Activated naive CD4-positive, alpha-beta T cell treated with anti-CD3 and anti-CD28 coated beads, Interleukin-2, amount 50 U/mL, for 72 hours (primary cell): ENCODE results near the gene ZNF230. TPM values are rescaled to one million over a fixed set of nuclear protein-coding genes. Genes with fewer than 3 reads are reported as not detected.

ENCODE experiments used
- ATAC-seq, 2 donors: fragments of 150-1000 bp; cut with Tn5 transposase; 2 replicates each; pipeline ENCODE4 v1.10.0; 2021; ENCODE audit warnings: mild to moderate bottlenecking in 2 of 2, moderate library complexity in 2 of 2
- DNase-seq, 2 donors: peaks; one replicate each; pipeline ENCODE4 v3.0.0; 2021 to 2022; ENCODE audit warnings: low spot score in 2 of 2
- H3K27ac Mint-ChIP-seq, 2 donors: one replicate each; pipeline ENCODE4 v1.8.0; 2022; ENCODE audit warnings: mild to moderate bottlenecking in 2 of 2, mixed read lengths in 2 of 2
- H3K36me3 Mint-ChIP-seq, 2 donors: one replicate each; pipeline ENCODE4 v1.8.0; 2022; ENCODE audit warnings: mixed read lengths in 2 of 2
- H3K9me3 Mint-ChIP-seq, 2 donors: one replicate each; pipeline ENCODE4 v1.8.0; 2022; ENCODE audit warnings: mixed read lengths in 2 of 2
- total RNA-seq, 2 donors: library from RNA; stranded (reverse); gene quantifications; one replicate each; pipeline ENCODE4 v1.2.3, GENCODE V29; 2022

Gene ZNF230
- total RNA-seq, 2 donors from 2014 or later, result 3.6 to 5.1 TPM

GRCh38 chr19:44021221-44021620 lies 18.5 kb downstream of the ZNF230 start:
- no peak for ATAC-seq
- no peak for DNase-seq
- H3K27ac Mint-ChIP-seq, result no peak overlapping the region
- peaks cover 27 to 28% of the 10 kb centered on the region in 2 donors for H3K9me3 Mint-ChIP-seq
- peaks cover 26 to 55% of the 10 kb centered on the region in 2 donors for H3K36me3 Mint-ChIP-seq

DNA sequence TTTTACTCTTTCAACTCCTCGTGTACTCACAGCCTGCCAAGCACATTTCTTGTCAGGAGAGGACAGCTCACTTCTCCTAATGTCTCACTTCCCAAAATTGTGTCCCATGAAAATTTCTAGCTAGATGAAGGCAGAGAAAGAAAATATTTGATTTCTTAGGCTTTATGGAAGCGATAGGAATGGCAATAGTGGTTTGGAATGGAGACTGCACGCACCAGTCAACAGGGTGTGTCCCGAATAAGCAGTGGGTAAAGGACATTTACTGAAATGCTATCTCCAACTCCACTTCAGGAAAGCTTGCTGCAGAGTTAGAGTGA lies 22.1 kb downstream of the ZNF230 start:
- DNase-seq (no peak), ATAC-seq (no peak)
- Mint-ChIP-seq H3K27ac (peak overlapping the region in 1 of 2 donors; percentile 86), H3K9me3 (peaks cover 21 to 25% of the 10 kb centered on the region in 2 donors), H3K36me3 (peaks cover 54 to 58% of the 10 kb centered on the region in 2 donors)

- Mint-ChIP-seq H3K36me3 (peaks cover 59% of the 10 kb centered on the region in 2 donors), H3K9me3 (peaks cover 18 to 26% of the 10 kb centered on the region in 2 donors), H3K27ac (peak within 1 kb of the TSS; percentile 86)
- ATAC-seq (peak; percentile 100), DNase-seq (peak; percentile 69 to 76)
Measured at GRCh38 chr19:44025217-44025936, 22.6 kb downstream of the ZNF230 start, which contains the start of gene ZNF222. ZNF222 (plus strand) TSS chr19:44025379; CDS start chr19:44025437, 58 bp downstream.

DNA sequence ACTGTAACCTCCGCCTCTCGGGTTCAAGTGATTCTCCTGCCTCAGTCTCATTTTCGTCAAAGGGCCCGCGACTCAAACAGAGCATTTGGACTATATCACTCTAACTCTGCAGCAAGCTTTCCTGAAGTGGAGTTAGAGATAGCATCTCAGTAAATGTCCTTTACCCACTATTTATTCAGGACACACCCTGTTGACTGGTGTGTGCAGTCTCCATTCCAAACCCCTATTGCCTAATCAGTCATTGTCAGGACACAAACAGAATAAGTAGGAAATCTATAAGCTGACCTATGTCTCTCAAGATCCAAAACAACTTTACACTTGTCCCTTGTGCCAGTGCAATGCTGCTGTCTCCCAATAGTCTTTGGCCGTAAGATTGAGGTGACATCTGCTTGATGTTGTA lies 23.9 kb downstream of the ZNF230 start:
- H3K36me3 Mint-ChIP-seq, result peaks cover 63 to 71% of the 10 kb centered on the region in 2 donors
- ATAC-seq, result no peak
- DNase-seq, result no peak
- H3K9me3 Mint-ChIP-seq, result peaks cover 22 to 27% of the 10 kb centered on the region in 2 donors
- H3K27ac Mint-ChIP-seq, result no peak overlapping the region

- Mint-ChIP-seq H3K27ac (no peak overlapping the region), H3K36me3 (peaks cover 87 to 89% of the 10 kb centered on the region in 2 donors), H3K9me3 (peaks cover 65 to 66% of the 10 kb centered on the region in 2 donors)
- ATAC-seq (no peak), DNase-seq (no peak)
Measured at GRCh38 chr19:44032001-44032610, 29.3 kb downstream of the ZNF230 start.

GRCh38 chr19:44042147-44042546 lies 39.4 kb downstream of the ZNF230 start:
- Mint-ChIP-seq H3K27ac (no peak overlapping the region), H3K9me3 (peaks cover 36 to 48% of the 10 kb centered on the region in 2 donors), H3K36me3 (peaks cover 14 to 26% of the 10 kb centered on the region in 2 donors)
- DNase-seq (no peak), ATAC-seq (no peak)

- H3K27ac Mint-ChIP-seq, result peak overlapping the region; percentile 58 to 88
- peaks cover 30 to 58% of the 10 kb centered on the region in 2 donors for H3K36me3 Mint-ChIP-seq
- H3K9me3 Mint-ChIP-seq, result peaks cover 25 to 47% of the 10 kb centered on the region in 2 donors
- ATAC-seq (peak; percentile 49 to 84), DNase-seq (no peak)
Measured at GRCh38 chr19:44050740-44051649, 48.2 kb downstream of the ZNF230 start.

DNA sequence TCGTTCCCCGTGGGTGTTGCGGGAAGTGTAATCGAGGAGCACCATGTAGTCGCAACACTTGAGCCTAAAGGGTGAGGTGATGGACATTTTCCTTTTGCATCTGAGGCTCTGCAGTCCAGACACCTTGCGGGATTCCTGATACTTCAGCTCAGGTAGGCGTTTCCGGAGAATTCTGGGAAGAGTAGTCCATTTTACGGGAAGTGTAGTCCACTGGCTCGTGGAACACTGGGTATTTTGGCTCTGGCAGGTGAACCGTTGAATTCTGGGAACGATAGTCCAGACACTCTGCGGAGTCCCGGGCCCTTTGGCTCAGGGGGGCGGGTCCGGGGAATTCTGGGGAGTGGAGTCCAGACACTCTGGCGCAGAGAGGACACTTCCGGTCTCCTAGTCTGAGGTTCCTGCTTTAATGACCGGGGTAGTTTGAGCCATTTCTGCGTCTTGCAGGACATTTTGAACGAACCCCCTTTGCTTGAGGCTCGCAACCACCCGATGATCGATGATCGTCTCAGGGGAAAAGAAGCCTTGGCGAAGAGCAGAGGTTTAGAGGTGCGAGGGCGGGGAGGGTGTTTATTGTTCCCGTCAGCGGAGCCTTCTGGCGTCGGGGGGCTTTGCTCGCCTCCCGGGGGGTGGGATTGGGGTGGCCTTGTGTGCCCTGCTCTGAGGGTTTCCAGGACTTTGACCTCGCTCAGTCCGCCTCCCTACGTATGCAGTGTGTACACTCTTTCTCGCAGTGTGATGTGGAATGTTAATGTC lies 49.1 kb downstream of the ZNF230 start, which contains the start of gene ZNF223:
Gene ZNF223 (plus strand): TSS at position 387 of the 753 bp plus-strand sequence. CDS start 3,141 bp downstream, outside the sequence.
- DNase-seq (no peak), ATAC-seq (peak; percentile 16 to 71)
- Mint-ChIP-seq H3K27ac (peak within 1 kb of the TSS; percentile 58 to 88), H3K36me3 (peaks cover 31 to 60% of the 10 kb centered on the region in 2 donors), H3K9me3 (peaks cover 22 to 47% of the 10 kb centered on the region in 2 donors)

- DNase-seq (no peak), ATAC-seq (no peak)
- Mint-ChIP-seq H3K9me3 (peaks cover 33 to 47% of the 10 kb centered on the region in 2 donors), H3K27ac (no peak overlapping the region), H3K36me3 (peaks cover 61 to 73% of the 10 kb centered on the region in 2 donors)
Measured at GRCh38 chr19:44055870-44056269, 53.1 kb downstream of the ZNF230 start.

GRCh38 chr19:44059229-44059628 lies 56.5 kb downstream of the ZNF230 start:
- DNase-seq (no peak), ATAC-seq (no peak)
- no peak overlapping the region for H3K27ac Mint-ChIP-seq
- H3K36me3 Mint-ChIP-seq, result peaks cover 76% of the 10 kb centered on the region in 2 donors
- peaks cover 37 to 41% of the 10 kb centered on the region in 2 donors for H3K9me3 Mint-ChIP-seq

- Mint-ChIP-seq H3K27ac (no peak overlapping the region), H3K36me3 (peaks cover 71 to 74% of the 10 kb centered on the region in 2 donors), H3K9me3 (peaks cover 29 to 35% of the 10 kb centered on the region in 2 donors)
- DNase-seq (no peak), ATAC-seq (no peak)
Measured at GRCh38 chr19:44061038-44061437, 58.3 kb downstream of the ZNF230 start.

Other genes starting within 250 kb of the ZNF230 start
- 100 to 1,000 TPM in 1 of 2 donors, 10 to 100 TPM in 1; 62.8 to 145 TPM for gene SMG9, start 248.0 kb upstream of the ZNF230 start, total RNA-seq
- gene KCNN4, start 222.0 kb upstream of the ZNF230 start, total RNA-seq, result 100 to 1,000 TPM; 110 to 145 TPM
- gene LYPD5, start 200.5 kb upstream of the ZNF230 start, total RNA-seq, result 1 to 10 TPM in 1 of 2 donors, under 1 TPM in 1; 0.97 to 3.8 TPM
- gene ZNF283, start 175.6 kb upstream of the ZNF230 start, total RNA-seq, result 10 to 100 TPM in 1 of 2 donors, 1 to 10 TPM in 1; 7.7 to 12.0 TPM
- 1 to 10 TPM in 1 of 2 donors, under 1 TPM in 1; 0.73 to 2.7 TPM for gene ZNF404, start 119.0 kb upstream of the ZNF230 start, total RNA-seq
- 10 to 100 TPM; 10.5 to 10.8 TPM for gene ZNF45, start 67.7 kb upstream of the ZNF230 start, total RNA-seq
- gene ZNF221, start 51.7 kb upstream of the ZNF230 start, total RNA-seq, result 1 to 10 TPM; 1.1 to 3.4 TPM
- gene ZNF155, start 18.8 kb upstream of the ZNF230 start, total RNA-seq, result 1 to 10 TPM; 4.1 TPM
- gene ZNF222, start 22.4 kb downstream of the ZNF230 start, total RNA-seq, result 1 to 10 TPM; 1.8 to 2.0 TPM
- gene ZNF223, start 49.1 kb downstream of the ZNF230 start, total RNA-seq, result 1 to 10 TPM in 1 of 2 donors, under 1 TPM in 1; 0.60 to 1.4 TPM
- 1 to 10 TPM; 2.3 to 2.4 TPM for gene ZNF284, start 69.2 kb downstream of the ZNF230 start, total RNA-seq
- 10 to 100 TPM; 14.8 to 22.4 TPM for gene ZNF224, start 91.4 kb downstream of the ZNF230 start, total RNA-seq
- gene ZNF225, start 110.4 kb downstream of the ZNF230 start, total RNA-seq, result 1 to 10 TPM in 1 of 2 donors, under 1 TPM in 1; 0.96 to 2.7 TPM
- 10 to 100 TPM in 1 of 2 donors, 1 to 10 TPM in 1; 9.3 to 10.8 TPM for gene ZNF234, start 138.6 kb downstream of the ZNF230 start, total RNA-seq
- 10 to 100 TPM; 12.2 to 14.6 TPM for gene ZNF226, start 162.1 kb downstream of the ZNF230 start, total RNA-seq
- 10 to 100 TPM; 20.2 TPM for gene ZNF227, start 209.6 kb downstream of the ZNF230 start, total RNA-seq